DOHH2 (cell line): ENCODE results near the gene ENTPD2.

Source experiments
- EZH2phosphoT487 ChIP-seq: fragments of 200-600 bp; sonication (generic); IDR thresholded peaks from 2 replicates; pipeline ENCODE4 v1.6.1; 2017; ENCODE audit warnings: borderline replicate concordance, mild to moderate bottlenecking, antibody characterized with exemption, low read length, moderate library complexity, mixed read lengths
- TF ChIP-seq, protein P1 (sequence below): fragments of 200-600 bp; sonication (generic); IDR thresholded peaks from one replicate; pipeline ENCODE4 v1.5.1; 2014; ENCODE audit warnings: antibody characterized with exemption, mild to moderate bottlenecking, low read depth, low read length; ENCODE audit not compliant: poor library complexity, severe bottlenecking

DNA sequence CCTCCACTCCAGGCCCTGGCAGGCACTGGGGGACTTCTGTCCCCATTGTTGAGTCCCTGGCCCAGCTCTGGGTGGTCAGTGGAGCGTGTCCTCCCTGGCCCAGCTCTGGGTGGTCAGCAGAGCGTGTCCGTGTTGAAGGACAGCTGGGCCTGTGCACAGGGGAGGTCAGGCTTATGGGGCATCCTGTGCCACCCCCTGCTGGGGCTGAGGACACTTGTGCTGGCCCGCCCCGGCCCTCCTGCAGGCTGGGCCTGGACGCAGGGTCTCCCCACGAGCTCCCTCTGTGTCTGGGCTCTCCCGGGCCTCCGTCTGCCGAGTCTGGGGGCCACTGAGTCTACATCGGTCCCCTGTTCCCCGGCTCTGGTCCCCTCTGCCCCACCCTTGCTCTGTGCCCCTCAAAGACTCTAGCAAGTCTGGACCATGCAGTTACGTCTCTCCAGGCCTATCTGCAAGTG lies 46.0 kb downstream of the ENTPD2 start:
- TF ChIP-seq, protein P1, sequence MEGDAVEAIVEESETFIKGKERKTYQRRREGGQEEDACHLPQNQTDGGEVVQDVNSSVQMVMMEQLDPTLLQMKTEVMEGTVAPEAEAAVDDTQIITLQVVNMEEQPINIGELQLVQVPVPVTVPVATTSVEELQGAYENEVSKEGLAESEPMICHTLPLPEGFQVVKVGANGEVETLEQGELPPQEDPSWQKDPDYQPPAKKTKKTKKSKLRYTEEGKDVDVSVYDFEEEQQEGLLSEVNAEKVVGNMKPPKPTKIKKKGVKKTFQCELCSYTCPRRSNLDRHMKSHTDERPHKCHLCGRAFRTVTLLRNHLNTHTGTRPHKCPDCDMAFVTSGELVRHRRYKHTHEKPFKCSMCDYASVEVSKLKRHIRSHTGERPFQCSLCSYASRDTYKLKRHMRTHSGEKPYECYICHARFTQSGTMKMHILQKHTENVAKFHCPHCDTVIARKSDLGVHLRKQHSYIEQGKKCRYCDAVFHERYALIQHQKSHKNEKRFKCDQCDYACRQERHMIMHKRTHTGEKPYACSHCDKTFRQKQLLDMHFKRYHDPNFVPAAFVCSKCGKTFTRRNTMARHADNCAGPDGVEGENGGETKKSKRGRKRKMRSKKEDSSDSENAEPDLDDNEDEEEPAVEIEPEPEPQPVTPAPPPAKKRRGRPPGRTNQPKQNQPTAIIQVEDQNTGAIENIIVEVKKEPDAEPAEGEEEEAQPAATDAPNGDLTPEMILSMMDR: no peak
- TF ChIP-seq EZH2phosphoT487: no peak
